Astrocyte (in vitro differentiated cells and primary cell): Measurements from ENCODE around the gene MEN1. TPM values are rescaled to one million over a fixed set of nuclear protein-coding genes. Genes with fewer than 3 reads are reported as not detected.

Source experiments
- DNase-seq: peaks from one replicate; pipeline ENCODE4 v3.0.0-alpha.2; 2010; ENCODE audit warnings: low read depth
- FAIRE-seq: peaks from 2 replicates; lab custom pipeline; 2011; peaks lifted over from hg19 to GRCh38; lab: Jason Lieb, UNC
- H2AFZ ChIP-seq: 2 replicates; pipeline ENCODE4 v1.6.0; 2012; ENCODE audit warnings: low read depth, low read length, inconsistent platforms
- H3K27ac ChIP-seq: 2 replicates; pipeline ENCODE4 v1.5.1; 2011; ENCODE audit warnings: low read depth, low read length, inconsistent platforms
- H3K27me3 ChIP-seq: 2 replicates; pipeline ENCODE4 v1.6.0; 2011; ENCODE audit warnings: low read length, inconsistent platforms; ENCODE audit not compliant: insufficient read depth
- H3K36me3 ChIP-seq: 2 replicates; pipeline ENCODE4 v1.5.1; 2011; ENCODE audit warnings: low read length, inconsistent platforms; ENCODE audit not compliant: insufficient read depth
- H3K4me1 ChIP-seq: 2 replicates; pipeline ENCODE4 v1.5.1; 2011; ENCODE audit warnings: low read length, inconsistent platforms; ENCODE audit not compliant: insufficient read depth
- H3K4me2 ChIP-seq: 2 replicates; pipeline ENCODE4 v1.6.0; 2012; ENCODE audit warnings: low read length, inconsistent platforms
- H3K4me3 ChIP-seq: 2 replicates; pipeline ENCODE4 v1.5.1; 2011; ENCODE audit warnings: low read depth, mild to moderate bottlenecking, low read length, inconsistent platforms; ENCODE audit not compliant: insufficient read depth
- H3K79me2 ChIP-seq: 2 replicates; pipeline ENCODE4 v1.6.0; 2012; ENCODE audit warnings: mild to moderate bottlenecking, low read length, inconsistent platforms; ENCODE audit not compliant: insufficient read depth
- H3K9ac ChIP-seq: 2 replicates; pipeline ENCODE4 v1.6.0; 2012; ENCODE audit warnings: mild to moderate bottlenecking, low read length, inconsistent platforms
- H3K9me3 ChIP-seq: 2 replicates; pipeline ENCODE4 v1.5.1; 2012; ENCODE audit warnings: low read depth, mild to moderate bottlenecking, low read length, inconsistent platforms; ENCODE audit not compliant: insufficient read depth
- H4K20me1 ChIP-seq: 2 replicates; pipeline ENCODE4 v1.6.0; 2012; ENCODE audit warnings: low read length, inconsistent platforms; ENCODE audit not compliant: insufficient read depth
- H3K27ac Mint-ChIP-seq: one replicate; pipeline ENCODE4 v1.8.0; 2021; ENCODE audit warnings: mild to moderate bottlenecking, mixed read lengths; ENCODE audit not compliant: unreplicated experiment
- H3K27me3 Mint-ChIP-seq: one replicate; pipeline ENCODE4 v1.8.0; 2021; ENCODE audit warnings: low read depth, mixed read lengths; ENCODE audit not compliant: unreplicated experiment
- H3K36me3 Mint-ChIP-seq: one replicate; pipeline ENCODE4 v1.8.0; 2021; ENCODE audit warnings: low read depth, mixed read lengths; ENCODE audit not compliant: unreplicated experiment
- H3K4me1 Mint-ChIP-seq: one replicate; pipeline ENCODE4 v1.8.0; 2021; ENCODE audit warnings: low read depth, mixed read lengths; ENCODE audit not compliant: unreplicated experiment
- H3K4me3 Mint-ChIP-seq: one replicate; pipeline ENCODE4 v1.8.0; 2021; ENCODE audit warnings: mild to moderate bottlenecking, moderate library complexity, mixed read lengths; ENCODE audit not compliant: unreplicated experiment
- H3K9me3 Mint-ChIP-seq: one replicate; pipeline ENCODE4 v1.8.0; 2021; ENCODE audit warnings: mild to moderate bottlenecking, mixed read lengths; ENCODE audit not compliant: unreplicated experiment
- EZH2 ChIP-seq: IDR thresholded peaks from 2 replicates; pipeline ENCODE4 v1.6.1; 2012; ENCODE audit warnings: mild to moderate bottlenecking, low read length, inconsistent platforms; ENCODE audit not compliant: insufficient read depth
- total RNA-seq: library from RNA; stranded (reverse); gene quantifications from 2 replicates; pipeline ENCODE4 v1.2.1, GENCODE V29; 2021
- TF ChIP-seq, protein P1 (sequence below): IDR thresholded peaks from 2 replicates; pipeline ENCODE4 v1.5.1; 2011; ENCODE audit warnings: low read depth, mild to moderate bottlenecking, inconsistent platforms, low read length, moderate library complexity; ENCODE audit not compliant: insufficient read depth

MEN1 gene
- total RNA-seq, 1 donor from 2014 or later: 26.0 TPM

DNA sequence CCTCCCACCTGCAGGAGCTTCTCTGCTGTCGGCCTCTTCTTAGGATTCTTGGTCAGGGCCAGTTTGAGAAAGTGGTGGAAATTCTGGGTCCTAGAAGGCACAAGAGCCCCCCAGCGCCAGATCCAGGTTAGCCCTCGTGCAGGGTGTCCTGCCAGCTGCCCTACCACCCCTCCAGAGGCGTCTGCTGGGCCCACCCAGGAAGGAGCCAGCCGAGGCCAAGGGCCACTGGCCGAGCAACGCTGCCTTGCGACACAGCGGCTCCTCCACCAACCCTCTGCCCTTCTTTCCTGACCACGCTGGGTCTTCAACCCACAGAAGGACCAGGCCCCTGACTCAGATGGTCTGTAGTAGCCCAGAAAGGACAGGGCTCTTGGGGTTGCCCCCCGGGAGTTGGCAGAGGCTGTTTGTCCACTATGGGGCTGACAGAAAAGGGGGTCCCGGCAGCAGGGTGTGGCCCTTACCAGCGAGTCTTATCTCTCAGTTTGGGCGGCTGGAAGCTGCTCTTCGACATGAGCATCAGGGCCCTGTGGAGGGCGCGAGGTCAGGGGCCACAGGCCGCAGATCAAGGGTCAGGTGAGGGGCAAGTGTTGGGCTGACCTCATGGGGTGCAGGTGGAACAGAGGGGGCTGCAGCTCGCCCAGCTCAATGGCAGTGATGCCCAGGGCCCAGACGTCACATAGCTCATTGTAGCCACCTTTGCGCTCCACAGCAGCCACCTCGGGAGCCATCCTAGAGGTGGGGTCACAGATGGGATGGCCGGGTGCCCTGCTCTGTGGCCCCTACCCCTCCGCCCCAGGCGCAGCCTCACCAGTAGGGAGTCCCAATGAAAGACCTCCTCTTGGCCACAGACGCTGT, 9.8 kb downstream of the MEN1 start:
- FAIRE-seq (no peak), DNase-seq (no peak)
- Mint-ChIP-seq H3K27ac (no peak overlapping the region), H3K4me1 (peaks cover 2% of the 10 kb centered on the region), H3K4me3 (no peak overlapping the region), H3K9me3 (no peaks in the 10 kb centered on the region), H3K36me3 (peaks cover 3% of the 10 kb centered on the region), H3K27me3 (no peaks in the 10 kb centered on the region)
- Histone ChIP-seq H3K4me2 (no peak overlapping the region), H3K27me3 (no peaks in the 10 kb centered on the region), H2AFZ (no peak overlapping the region), H4K20me1 (peaks cover 6% of the 10 kb centered on the region), H3K79me2 (no peaks in the 10 kb centered on the region), H3K9me3 (no peaks in the 10 kb centered on the region), H3K27ac (no peak overlapping the region), H3K36me3 (peaks cover 2% of the 10 kb centered on the region), H3K4me3 (no peak overlapping the region), H3K9ac (no peak overlapping the region), H3K4me1 (peaks cover 9% of the 10 kb centered on the region)
- no peak for TF ChIP-seq EZH2
- TF ChIP-seq, protein P1, sequence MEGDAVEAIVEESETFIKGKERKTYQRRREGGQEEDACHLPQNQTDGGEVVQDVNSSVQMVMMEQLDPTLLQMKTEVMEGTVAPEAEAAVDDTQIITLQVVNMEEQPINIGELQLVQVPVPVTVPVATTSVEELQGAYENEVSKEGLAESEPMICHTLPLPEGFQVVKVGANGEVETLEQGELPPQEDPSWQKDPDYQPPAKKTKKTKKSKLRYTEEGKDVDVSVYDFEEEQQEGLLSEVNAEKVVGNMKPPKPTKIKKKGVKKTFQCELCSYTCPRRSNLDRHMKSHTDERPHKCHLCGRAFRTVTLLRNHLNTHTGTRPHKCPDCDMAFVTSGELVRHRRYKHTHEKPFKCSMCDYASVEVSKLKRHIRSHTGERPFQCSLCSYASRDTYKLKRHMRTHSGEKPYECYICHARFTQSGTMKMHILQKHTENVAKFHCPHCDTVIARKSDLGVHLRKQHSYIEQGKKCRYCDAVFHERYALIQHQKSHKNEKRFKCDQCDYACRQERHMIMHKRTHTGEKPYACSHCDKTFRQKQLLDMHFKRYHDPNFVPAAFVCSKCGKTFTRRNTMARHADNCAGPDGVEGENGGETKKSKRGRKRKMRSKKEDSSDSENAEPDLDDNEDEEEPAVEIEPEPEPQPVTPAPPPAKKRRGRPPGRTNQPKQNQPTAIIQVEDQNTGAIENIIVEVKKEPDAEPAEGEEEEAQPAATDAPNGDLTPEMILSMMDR: no peak

DNA sequence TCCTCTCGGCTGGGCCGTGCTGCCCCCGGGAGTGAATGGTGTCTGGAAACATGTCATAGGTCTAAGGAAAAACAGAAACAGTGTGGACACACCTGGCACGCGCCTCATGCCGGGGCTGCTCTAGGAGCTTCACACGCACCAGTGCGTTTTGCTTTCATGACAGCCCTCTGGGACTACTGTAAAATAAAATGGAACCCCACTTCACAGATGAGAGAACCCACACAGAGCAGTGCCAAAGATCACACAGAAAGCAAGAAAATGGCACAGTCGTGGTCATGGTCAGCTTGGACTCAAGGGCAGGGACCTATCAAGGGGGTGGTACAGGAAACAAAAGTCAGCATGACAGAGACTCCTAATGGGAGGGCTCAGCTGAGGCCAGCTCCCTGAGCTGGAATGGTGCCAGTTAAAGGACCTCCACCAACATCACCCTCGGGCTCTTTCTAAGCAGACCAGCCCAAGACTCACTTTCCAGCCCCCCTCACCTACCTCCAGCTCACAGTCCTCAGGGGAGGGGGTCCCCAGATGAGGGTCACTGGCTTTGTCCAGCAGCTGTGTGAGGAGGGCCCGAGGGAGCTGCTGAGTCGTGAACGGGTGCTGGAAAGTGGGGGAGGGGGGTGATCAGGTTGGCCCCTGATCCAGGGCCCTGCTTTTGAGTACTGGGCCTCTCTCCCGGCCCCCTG, 10.6 kb downstream of the MEN1 start:
- DNase-seq: no peak
- no peak overlapping the region for H3K4me3 Mint-ChIP-seq
- TF ChIP-seq, protein P1: no peak
- no peak for TF ChIP-seq EZH2
- peaks cover 9% of the 10 kb centered on the region for H3K4me1 ChIP-seq
- no peaks in the 10 kb centered on the region for H3K9me3 ChIP-seq
- no peaks in the 10 kb centered on the region for H3K79me2 ChIP-seq
- no peak overlapping the region for H3K27ac ChIP-seq
- H3K27ac Mint-ChIP-seq: no peak overlapping the region
- no peak overlapping the region for H3K4me2 ChIP-seq
- H3K4me3 ChIP-seq: no peak overlapping the region
- peaks cover 2% of the 10 kb centered on the region for H3K4me1 Mint-ChIP-seq
- no peaks in the 10 kb centered on the region for H3K9me3 Mint-ChIP-seq
- peaks cover 6% of the 10 kb centered on the region for H4K20me1 ChIP-seq
- no peak overlapping the region for H3K9ac ChIP-seq
- no peaks in the 10 kb centered on the region for H3K36me3 ChIP-seq
- FAIRE-seq: no peak
- H3K36me3 Mint-ChIP-seq: peaks cover 3% of the 10 kb centered on the region
- H3K27me3 Mint-ChIP-seq: no peaks in the 10 kb centered on the region
- no peaks in the 10 kb centered on the region for H3K27me3 ChIP-seq
- no peak overlapping the region for H2AFZ ChIP-seq

DNA sequence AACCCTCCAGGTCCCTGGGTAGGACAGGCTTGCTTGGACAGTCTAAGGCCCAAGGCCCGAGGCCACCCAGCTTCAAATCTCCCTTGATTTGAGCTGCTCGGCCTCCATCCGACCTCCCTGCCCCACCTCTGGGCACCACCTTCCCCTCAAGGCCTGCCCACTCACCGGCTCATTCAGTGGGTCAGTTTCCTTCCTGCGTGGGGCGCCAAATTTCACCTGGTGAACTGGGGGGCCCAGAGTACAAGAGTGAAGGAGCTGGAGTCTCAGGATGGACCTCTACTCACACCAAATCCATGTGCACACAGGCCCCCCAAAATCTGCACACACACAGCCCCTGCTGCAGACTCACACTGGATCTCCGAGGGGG, 11.1 kb downstream of the MEN1 start:
- Mint-ChIP-seq H3K36me3 (peaks cover 3% of the 10 kb centered on the region), H3K9me3 (no peaks in the 10 kb centered on the region), H3K4me1 (peaks cover 2% of the 10 kb centered on the region), H3K27ac (no peak overlapping the region), H3K4me3 (no peak overlapping the region), H3K27me3 (no peaks in the 10 kb centered on the region)
- Histone ChIP-seq H3K36me3 (no peaks in the 10 kb centered on the region), H3K4me2 (no peak overlapping the region), H3K4me1 (peaks cover 7% of the 10 kb centered on the region), H3K9me3 (no peaks in the 10 kb centered on the region), H3K27me3 (no peaks in the 10 kb centered on the region), H3K4me3 (no peak overlapping the region), H2AFZ (no peak overlapping the region), H3K27ac (no peak overlapping the region), H3K79me2 (no peaks in the 10 kb centered on the region), H3K9ac (no peak overlapping the region), H4K20me1 (peaks cover 4% of the 10 kb centered on the region)
- no peak for FAIRE-seq
- TF ChIP-seq, protein P1: no peak
- no peak for TF ChIP-seq EZH2
- DNase-seq: no peak
